ENCODE data around the gene FCF1. TPM values are rescaled to one million over a fixed set of nuclear protein-coding genes. Genes with fewer than 3 reads are reported as not detected.
A peak's percentile ranks its signal among the peaks of the same experiment; 100 is the strongest.

FCF1 gene
- total and polyA plus RNA-seq, 5 experiments from 2014 or later, result 31.7 to 66.8 (median 37.1) TPM

DNA sequence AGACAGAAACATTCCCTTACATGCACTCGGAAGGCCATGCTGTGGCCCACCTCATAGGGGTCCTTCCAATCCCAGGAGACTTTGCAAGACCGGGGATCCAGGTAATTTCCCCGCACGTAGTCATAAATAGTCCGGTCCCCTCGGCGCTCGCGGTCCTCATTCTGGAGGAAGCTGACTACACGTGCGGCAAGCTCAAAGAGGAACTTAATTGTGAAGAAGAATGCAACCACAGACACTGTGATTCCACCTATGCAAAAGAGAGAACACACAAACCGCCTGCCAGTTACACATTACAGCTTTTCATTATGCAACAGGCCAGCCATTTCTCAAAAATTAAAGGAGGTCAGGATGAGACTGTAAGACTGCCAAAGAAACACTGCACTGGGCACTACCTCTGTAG, 28.5 kb upstream of the FCF1 start:
- Mint-ChIP-seq H3K27me3 (no peaks in the 10 kb centered on the region), H3K27ac (peak overlapping the region; percentile 39 to 91 (median 83)), H3K4me1 (peaks cover 28 to 36% (median 34%) of the 10 kb centered on the region in 4 donors), H3K9me3 (no peaks in the 10 kb centered on the region), H3K4me3 (peak overlapping the region; percentile 3 to 74 (median 50)), H3K36me3 (peaks cover 0 to 70% (median 18%) of the 10 kb centered on the region in 3 donors)
- DNase-seq (peak in 6 of 10 donors; percentile 2 to 27 (median 18)), ATAC-seq (peak; percentile 77 to 87)
- POLR2A ChIA-PET, result interaction anchor here (0.6 to 1.7 kb wide), 5 partner anchors 25 to 382 kb away, joined by 3 to 5 read pairs (median 3); partner anchors contain the start of genes ABCD4, AREL1 and FCF1

GRCh38 chr14:74685056-74685455, 27.9 kb upstream of the FCF1 start:
- H3K27ac Mint-ChIP-seq, result peak overlapping the region in 9 of 10 donors; percentile 39 to 89 (median 81)
- peaks cover 27 to 36% (median 34%) of the 10 kb centered on the region in 4 donors for H3K4me1 Mint-ChIP-seq
- ATAC-seq (no peak), DNase-seq (no peak)
- peak overlapping the region in 6 of 10 donors; percentile 8 to 74 (median 34) for H3K4me3 Mint-ChIP-seq
- H3K36me3 Mint-ChIP-seq, result peaks cover 0 to 69% (median 18%) of the 10 kb centered on the region in 3 donors
- POLR2A ChIA-PET, result interaction anchor here (0.6 to 1.7 kb wide), 4 partner anchors 28 to 898 kb away, joined by 3 to 5 read pairs (median 4); partner anchors contain the start of genes AREL1 and FCF1
- no peaks in the 10 kb centered on the region for H3K27me3 Mint-ChIP-seq
- no peaks in the 10 kb centered on the region for H3K9me3 Mint-ChIP-seq

DNA sequence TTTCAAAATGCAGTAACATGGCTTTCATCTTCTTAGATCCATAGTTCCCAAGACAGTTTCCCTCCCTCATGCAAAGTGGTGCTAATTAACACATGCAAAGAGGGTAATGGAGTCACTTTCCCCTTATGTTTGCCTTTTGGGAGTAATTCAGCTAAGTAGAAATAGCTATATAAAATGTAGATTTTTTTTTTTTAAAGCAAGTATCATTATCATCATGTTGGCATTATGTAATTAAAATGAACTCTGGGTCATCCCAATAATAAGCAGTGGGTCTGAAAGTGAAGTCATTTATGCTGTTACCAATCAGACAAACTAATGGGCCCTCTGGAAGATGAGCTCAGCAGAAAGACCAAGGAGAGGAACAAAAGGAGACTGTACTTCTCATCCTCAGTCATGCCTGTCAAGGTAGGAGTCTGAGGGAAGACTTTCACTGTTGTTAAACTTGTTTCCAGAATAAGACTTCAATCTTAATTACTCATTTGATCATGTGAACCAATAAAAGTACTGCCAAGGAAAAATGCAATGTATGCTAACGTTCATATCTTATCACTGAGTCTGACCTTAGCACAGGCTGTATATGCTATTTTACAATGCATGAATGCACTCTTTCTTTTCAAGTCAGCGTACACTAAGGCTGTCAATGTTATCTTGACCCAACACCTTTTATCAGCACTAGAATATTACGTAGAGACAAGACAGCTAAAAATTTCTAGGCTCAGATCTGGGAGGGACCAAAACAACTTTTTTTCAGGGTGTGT, 26.8 kb upstream of the FCF1 start:
- no peak overlapping the region for H3K4me3 Mint-ChIP-seq
- peak overlapping the region in 1 of 10 donors; percentile 39 for H3K27ac Mint-ChIP-seq
- no peaks in the 10 kb centered on the region for H3K9me3 Mint-ChIP-seq
- H3K36me3 Mint-ChIP-seq, result peaks cover 0 to 69% (median 22%) of the 10 kb centered on the region in 3 donors
- H3K27me3 Mint-ChIP-seq, result no peaks in the 10 kb centered on the region
- no peak for DNase-seq
- POLR2A ChIA-PET, result no interaction called here
- peaks cover 27 to 36% (median 34%) of the 10 kb centered on the region in 4 donors for H3K4me1 Mint-ChIP-seq
- ATAC-seq, result no peak

- ATAC-seq, result no peak
- no peaks in the 10 kb centered on the region for H3K27me3 Mint-ChIP-seq
- no peaks in the 10 kb centered on the region for H3K9me3 Mint-ChIP-seq
- H3K4me1 Mint-ChIP-seq, result peaks cover 12 to 14% (median 13%) of the 10 kb centered on the region in 4 donors
- POLR2A ChIA-PET, result no interaction called here
- no peak overlapping the region for H3K4me3 Mint-ChIP-seq
- peaks cover 0 to 54% (median 12%) of the 10 kb centered on the region in 3 donors for H3K36me3 Mint-ChIP-seq
- DNase-seq, result no peak
- H3K27ac Mint-ChIP-seq, result peak overlapping the region in 2 of 10 donors; percentile 26 to 62
Observed at GRCh38 chr14:74691456-74691855, 21.5 kb upstream of the FCF1 start.

DNA sequence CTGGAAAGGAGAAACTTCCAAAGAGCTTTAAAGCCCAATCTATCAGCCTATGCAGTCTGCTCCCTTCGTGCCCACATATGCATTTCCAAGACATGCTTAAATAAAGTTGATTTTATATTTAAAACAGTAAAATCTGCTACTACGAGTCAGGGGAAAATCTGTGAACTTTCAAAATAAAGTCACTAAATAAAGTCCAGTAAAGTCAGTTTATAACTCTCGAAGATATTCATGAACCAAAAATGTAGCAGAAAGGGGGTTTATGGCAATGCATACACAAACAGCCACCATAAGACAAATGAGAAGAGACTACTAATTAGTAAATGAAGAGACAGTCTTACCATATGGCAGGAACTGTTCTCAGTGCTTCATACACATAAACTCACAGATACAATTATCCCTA, 19.8 kb upstream of the FCF1 start:
- no peak overlapping the region for H3K4me3 Mint-ChIP-seq
- H3K27me3 Mint-ChIP-seq, result no peaks in the 10 kb centered on the region
- no peak for ATAC-seq
- DNase-seq, result no peak
- H3K9me3 Mint-ChIP-seq, result no peaks in the 10 kb centered on the region
- H3K36me3 Mint-ChIP-seq, result peaks cover 0 to 51% (median 12%) of the 10 kb centered on the region in 3 donors
- POLR2A ChIA-PET, result no interaction called here
- H3K4me1 Mint-ChIP-seq, result peaks cover 13 to 18% (median 15%) of the 10 kb centered on the region in 4 donors
- peak overlapping the region in 2 of 10 donors; percentile 14 to 44 for H3K27ac Mint-ChIP-seq

DNA sequence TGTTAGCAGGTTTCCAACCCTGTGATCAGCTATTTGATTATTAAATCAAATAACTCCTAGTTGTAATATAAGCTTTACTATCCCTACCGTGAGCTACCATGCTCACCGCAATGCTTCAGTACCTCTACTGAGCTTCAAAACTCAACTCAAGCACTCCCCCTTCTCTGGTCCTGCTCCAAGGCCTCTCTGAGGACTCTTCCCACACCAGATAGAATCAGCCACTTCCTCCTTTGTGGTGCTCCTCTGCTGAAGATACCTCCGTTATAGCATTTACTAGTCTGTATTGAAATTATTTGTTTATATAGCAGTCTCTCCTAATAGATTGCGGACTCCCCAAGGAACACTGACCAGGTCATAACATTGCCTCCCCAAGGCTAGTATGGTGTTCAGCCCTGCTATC, 17.5 kb upstream of the FCF1 start:
- POLR2A ChIA-PET, result no interaction called here
- no peak for DNase-seq
- Mint-ChIP-seq H3K9me3 (no peaks in the 10 kb centered on the region), H3K36me3 (peaks cover 0 to 52% (median 7%) of the 10 kb centered on the region in 3 donors), H3K27ac (peak overlapping the region in 3 of 10 donors; percentile 26 to 83 (median 79)), H3K27me3 (no peaks in the 10 kb centered on the region), H3K4me1 (peaks cover 13 to 26% (median 22%) of the 10 kb centered on the region in 4 donors), H3K4me3 (no peak overlapping the region)
- ATAC-seq, result no peak

GRCh38 chr14:74697011-74697410, 15.9 kb upstream of the FCF1 start:
- Mint-ChIP-seq H3K27ac (no peak overlapping the region), H3K4me1 (peaks cover 20 to 36% (median 29%) of the 10 kb centered on the region in 4 donors), H3K9me3 (no peaks in the 10 kb centered on the region), H3K4me3 (no peak overlapping the region), H3K27me3 (no peaks in the 10 kb centered on the region), H3K36me3 (peaks cover 6 to 49% (median 11%) of the 10 kb centered on the region in 3 donors)
- ATAC-seq (no peak), DNase-seq (no peak)
- POLR2A ChIA-PET, result interaction anchor here (0.6 kb wide), 1 partner anchor 61 kb away, joined by 3 read pairs; no protein-coding TSS in a partner anchor

GRCh38 chr14:74697543-74697942, 15.4 kb upstream of the FCF1 start:
- peaks cover 20 to 37% (median 29%) of the 10 kb centered on the region in 4 donors for H3K4me1 Mint-ChIP-seq
- H3K36me3 Mint-ChIP-seq, result peaks cover 6 to 45% (median 15%) of the 10 kb centered on the region in 3 donors
- DNase-seq (no peak), ATAC-seq (no peak)
- H3K9me3 Mint-ChIP-seq, result peaks cover 0 to 2% (median under 1%) of the 10 kb centered on the region in 9 donors
- no peak overlapping the region for H3K4me3 Mint-ChIP-seq
- H3K27ac Mint-ChIP-seq, result peak overlapping the region in 2 of 10 donors; percentile 64 to 75
- no peaks in the 10 kb centered on the region for H3K27me3 Mint-ChIP-seq
- POLR2A ChIA-PET, result interaction anchor here (0.6 kb wide), 1 partner anchor 62 kb away, joined by 3 read pairs; no protein-coding TSS in a partner anchor

DNA sequence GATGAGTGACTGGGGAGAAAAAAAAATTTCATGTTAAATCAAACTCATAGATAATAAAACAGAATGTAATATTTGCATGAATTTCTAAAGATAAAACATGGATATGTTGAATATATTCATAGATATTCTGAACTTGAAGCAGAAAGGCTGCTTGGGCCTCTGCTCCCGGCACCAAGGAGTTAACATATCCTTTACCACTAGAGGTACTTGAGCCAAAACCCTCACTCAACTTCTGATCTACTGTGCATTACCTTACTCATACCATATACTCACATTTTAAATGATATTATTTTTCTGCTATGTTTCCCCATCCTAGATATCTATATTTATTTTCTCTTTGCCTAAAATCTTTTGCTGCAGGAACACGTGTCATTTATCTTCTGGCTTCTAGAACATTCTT, 15.0 kb upstream of the FCF1 start:
- Mint-ChIP-seq H3K4me1 (peaks cover 22 to 41% (median 32%) of the 10 kb centered on the region in 4 donors), H3K36me3 (peaks cover 10 to 48% (median 19%) of the 10 kb centered on the region in 3 donors), H3K4me3 (no peak overlapping the region), H3K27me3 (no peaks in the 10 kb centered on the region), H3K9me3 (peaks cover 0 to 6% (median 5%) of the 10 kb centered on the region in 9 donors), H3K27ac (no peak overlapping the region)
- DNase-seq (no peak), ATAC-seq (no peak)
- POLR2A ChIA-PET, result no interaction called here

- Mint-ChIP-seq H3K27me3 (no peaks in the 10 kb centered on the region), H3K9me3 (peaks cover 0 to 9% (median 6%) of the 10 kb centered on the region in 9 donors), H3K27ac (no peak overlapping the region), H3K36me3 (peaks cover 13 to 50% (median 24%) of the 10 kb centered on the region in 3 donors), H3K4me1 (peaks cover 22 to 44% (median 34%) of the 10 kb centered on the region in 4 donors), H3K4me3 (no peak overlapping the region)
- DNase-seq, result no peak
- ATAC-seq, result no peak
- POLR2A ChIA-PET, result no interaction called here
Observed at GRCh38 chr14:74698465-74698864, 14.5 kb upstream of the FCF1 start.

DNA sequence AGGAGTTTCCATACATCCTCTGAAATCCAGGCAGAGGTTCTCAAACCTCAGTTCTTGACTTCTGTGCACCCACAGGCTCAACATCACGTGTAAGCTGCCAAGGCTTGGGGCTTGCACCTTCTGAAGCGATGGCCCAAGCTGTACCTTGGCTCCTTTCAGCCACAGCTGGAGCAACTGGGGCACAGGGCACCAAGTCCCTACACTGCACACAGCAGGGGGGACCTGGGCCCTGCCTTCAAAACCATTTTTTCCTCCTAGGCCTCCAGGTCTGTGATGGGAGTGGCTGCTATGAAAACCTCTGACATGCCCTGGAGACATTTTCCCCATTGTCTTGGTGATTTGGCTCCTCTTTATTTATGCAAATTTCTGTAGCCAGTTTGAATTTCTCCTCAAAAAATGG, 10.7 kb upstream of the FCF1 start:
- Mint-ChIP-seq H3K27ac (no peak overlapping the region), H3K4me1 (peaks cover 24 to 59% (median 39%) of the 10 kb centered on the region in 4 donors), H3K27me3 (no peaks in the 10 kb centered on the region), H3K9me3 (peaks cover 0 to 9% (median 6%) of the 10 kb centered on the region in 9 donors), H3K36me3 (peaks cover 13 to 48% (median 32%) of the 10 kb centered on the region in 3 donors), H3K4me3 (no peak overlapping the region)
- POLR2A ChIA-PET, result no interaction called here
- ATAC-seq, result no peak
- DNase-seq, result no peak

DNA sequence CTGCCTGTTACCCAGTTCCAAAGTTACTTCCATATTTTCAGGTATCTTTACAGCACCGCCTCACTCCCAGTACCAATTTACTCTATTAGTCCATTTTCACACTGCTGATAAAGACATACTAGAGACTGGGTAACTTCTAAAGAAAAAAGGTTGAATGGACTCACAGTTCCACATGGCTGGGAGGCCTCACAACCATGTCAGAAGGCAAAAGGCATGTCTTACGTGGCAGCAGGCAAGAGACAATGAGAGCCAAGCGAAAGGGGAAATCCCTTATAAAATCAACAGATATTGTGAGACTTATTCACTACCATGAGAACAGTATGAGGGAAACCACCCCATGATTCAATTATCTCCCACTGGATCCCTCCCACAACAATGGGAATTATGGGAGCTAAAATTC, 9.9 kb upstream of the FCF1 start:
- peaks cover 24 to 60% (median 40%) of the 10 kb centered on the region in 4 donors for H3K4me1 Mint-ChIP-seq
- peak overlapping the region in 1 of 10 donors; percentile 75 for H3K27ac Mint-ChIP-seq
- H3K36me3 Mint-ChIP-seq, result peaks cover 13 to 43% (median 32%) of the 10 kb centered on the region in 3 donors
- no peak for DNase-seq
- POLR2A ChIA-PET, result no interaction called here
- no peak overlapping the region for H3K4me3 Mint-ChIP-seq
- no peaks in the 10 kb centered on the region for H3K27me3 Mint-ChIP-seq
- no peak for ATAC-seq
- H3K9me3 Mint-ChIP-seq, result peaks cover 0 to 9% (median 6%) of the 10 kb centered on the region in 9 donors

- Mint-ChIP-seq H3K9me3 (peaks cover 0 to 9% (median 6%) of the 10 kb centered on the region in 9 donors), H3K4me3 (no peak overlapping the region), H3K4me1 (peaks cover 24 to 61% (median 45%) of the 10 kb centered on the region in 4 donors), H3K27ac (no peak overlapping the region), H3K27me3 (no peaks in the 10 kb centered on the region), H3K36me3 (peaks cover 13 to 32% (median 32%) of the 10 kb centered on the region in 3 donors)
- ATAC-seq (no peak), DNase-seq (no peak)
- POLR2A ChIA-PET, result interaction anchor here (0.6 kb wide), 1 partner anchor 514 kb away, joined by 3 read pairs; no protein-coding TSS in a partner anchor
Observed at GRCh38 chr14:74704656-74705055, 8.3 kb upstream of the FCF1 start.
